AML-193 (cell line): ENCODE data around the gene SBF2.
"Not testable (repeated sequence)": the region's sequence is repeated elsewhere in the genome, so short reads cannot be mapped to it uniquely, and the experiment has no call there.

Experiments used
- DNase-seq, 2 experiments: peaks; one replicate each; lab custom pipeline; 2025; lab: John Stamatoyannopoulos, UW

Gene SBF2

DNA sequence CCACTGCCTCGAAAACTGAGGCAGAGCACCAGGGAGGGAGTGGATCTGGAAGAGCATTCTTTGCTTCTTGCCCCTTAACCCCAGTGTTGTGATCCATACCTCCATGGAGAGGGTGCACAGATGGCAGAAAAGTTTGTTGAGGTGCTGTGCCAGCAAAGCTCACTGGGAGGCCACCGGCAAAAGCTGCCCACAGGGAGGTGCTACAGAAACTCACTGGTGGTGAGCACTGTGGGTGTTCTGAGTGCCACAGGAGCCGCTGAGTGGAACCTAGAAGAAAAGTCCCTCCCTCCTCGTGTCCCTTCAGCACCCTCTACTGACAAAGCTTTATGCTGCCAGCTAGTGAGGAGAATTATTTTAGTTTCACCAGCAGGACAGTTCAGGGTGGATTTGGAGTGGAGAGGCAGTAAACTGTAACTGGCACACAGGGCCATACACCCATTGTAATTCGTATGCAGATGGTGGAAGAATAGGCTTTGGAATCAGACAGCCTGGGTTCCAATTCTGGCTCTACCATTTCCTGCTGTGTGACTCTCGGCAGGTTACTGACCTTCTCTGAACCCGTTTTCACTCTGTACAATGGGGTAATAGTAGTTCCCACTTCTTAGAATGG lies 545.6 kb downstream of the SBF2 start:
- DNase-seq, result peak; percentile 85 to 94

DNA sequence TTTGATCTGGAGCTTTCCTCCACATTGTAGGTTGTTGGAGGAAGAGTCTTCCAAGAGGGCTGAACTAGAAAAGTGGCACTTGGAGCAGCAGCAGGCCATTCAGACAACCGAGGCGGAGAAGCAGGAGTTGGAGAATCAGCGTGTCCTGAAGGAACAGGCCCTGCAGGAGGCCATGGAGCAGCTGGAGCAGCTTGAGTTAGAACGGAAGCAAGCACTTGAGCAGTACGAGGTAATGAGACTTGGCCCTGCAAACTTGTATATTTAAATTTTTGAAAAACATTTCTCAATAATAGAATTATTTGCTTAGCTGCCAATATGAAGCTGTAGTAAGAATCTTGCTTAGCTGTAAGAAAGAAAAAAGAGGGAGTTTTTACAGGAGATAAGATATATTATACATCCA lies 546.2 kb downstream of the SBF2 start:
- no peak for DNase-seq

DNA sequence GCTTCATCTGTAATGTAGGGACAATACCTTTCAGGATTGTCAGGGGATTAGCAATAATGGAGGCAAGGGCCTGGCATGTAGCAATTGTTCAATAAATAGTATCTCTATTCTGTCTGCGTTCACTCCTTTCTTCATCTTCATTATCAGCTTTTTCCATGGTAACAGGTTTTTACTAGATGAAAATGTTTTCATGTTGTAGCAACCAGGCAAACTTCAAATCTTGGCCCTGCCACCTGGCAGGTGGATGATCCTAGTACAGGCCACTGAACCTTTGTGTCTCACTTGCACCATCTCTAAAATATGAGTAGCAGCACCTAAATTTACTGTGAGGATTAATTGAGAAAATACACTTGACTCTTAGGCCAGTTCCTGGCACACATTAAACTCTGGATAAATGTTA lies 546.8 kb downstream of the SBF2 start:
- DNase-seq, result no peak

DNA sequence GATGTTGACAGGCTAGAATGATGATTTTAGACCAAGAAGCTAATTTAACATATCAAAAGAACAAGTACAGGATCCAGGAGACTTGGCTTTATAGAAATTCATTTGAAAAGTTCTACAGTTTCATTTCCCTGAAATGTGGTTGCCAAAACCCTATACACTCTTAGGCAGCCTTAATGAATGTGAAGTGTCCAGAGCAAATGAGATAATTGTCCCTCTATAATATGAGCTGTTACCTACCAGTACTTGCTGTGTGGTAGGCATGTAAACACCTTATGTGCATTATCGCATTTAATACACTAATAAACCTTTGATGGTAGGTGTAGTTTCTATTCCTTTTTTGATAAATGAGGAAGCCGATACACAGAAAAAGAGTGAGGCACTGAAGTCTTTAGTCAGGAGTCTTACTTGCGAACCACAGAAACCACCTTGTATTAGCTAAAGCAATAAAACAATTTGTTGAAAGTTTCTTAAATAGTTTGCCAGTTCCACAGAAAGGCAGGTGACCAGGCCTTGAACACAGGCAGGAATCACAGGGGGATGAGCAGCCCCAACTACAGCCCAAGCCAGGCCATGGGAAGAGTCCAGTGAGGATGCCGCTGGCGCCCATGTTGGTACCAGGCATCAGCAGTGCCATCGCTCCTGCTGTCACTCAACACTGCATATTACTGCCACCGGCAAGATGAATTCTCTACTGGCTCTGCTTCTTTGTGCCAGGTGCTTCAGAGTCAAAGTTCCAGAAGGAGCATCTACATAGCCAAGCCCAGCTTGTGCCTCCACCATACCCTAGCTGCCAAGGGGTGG lies 548.4 kb downstream of the SBF2 start:
- no peak for DNase-seq

DNA sequence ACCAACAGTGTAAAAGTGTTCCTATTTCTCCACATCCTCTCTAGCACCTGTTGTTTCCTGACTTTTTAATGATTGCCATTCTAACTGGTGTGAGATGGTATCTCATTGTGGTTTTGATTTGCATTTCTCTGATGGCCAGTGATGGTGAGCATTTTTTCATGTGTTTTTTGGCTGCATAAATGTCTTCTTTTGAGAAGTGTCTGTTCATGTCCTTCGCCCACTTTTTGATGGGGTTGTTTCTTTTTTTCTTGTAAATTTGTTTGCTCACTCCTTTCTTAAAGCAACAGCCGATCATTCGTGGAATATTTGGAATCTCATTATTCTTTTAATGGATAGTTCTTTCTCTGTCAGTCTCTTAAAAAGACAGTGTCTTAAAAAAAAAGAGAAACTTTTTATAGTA lies 550.5 kb downstream of the SBF2 start:
- DNase-seq, result not testable (repeated sequence)

DNA sequence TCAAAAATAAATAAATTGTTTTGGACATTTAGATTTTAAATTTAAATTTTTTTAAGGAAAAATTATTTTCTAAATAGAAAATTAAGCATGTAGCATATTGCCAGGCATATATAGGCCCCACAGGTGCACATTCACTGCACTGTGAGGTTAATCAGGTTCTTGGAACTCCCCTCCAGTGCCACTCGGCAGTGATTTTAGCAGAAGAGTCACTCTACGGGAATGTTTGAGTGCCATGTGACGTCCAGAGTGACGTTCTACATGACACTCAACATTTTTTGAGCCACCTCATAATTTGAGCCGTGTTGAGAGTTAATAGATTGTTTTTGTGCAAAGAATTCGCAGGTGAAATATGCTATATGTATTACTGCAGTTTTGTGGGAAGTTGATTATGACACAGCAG lies 552.8 kb downstream of the SBF2 start:
- DNase-seq, result no peak

DNA sequence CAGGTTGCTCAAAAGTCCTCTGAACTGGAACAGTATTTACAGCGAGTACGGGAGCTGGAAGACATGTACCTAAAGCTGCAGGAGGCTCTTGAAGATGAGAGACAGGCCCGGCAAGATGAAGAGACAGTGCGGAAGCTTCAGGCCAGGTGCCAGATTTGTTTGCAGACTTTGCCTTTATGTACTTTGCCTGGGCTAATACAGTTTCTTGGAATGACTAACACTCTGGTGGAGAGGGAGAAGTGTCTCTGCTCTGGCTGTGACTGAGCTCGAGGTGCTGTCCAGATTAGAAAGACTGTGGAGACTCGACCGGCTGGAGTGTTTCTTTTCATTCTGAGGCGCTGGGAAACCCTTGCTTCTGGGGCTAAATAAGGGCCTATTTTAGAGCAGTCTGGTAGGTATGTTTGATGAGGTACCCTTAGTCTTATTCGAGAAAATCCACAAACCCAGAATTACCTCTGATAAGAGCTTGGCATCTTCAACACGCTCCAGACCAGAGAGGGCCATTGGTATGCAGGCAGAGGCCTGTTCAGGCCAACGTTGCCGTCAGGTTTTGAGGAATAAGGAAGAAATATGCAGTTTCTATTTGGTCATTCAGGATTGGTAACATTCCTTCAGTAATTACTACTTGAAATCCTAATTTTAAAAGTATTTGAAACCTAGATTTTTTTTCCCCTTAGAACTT lies 553.7 kb downstream of the SBF2 start:
- DNase-seq, result no peak

DNA sequence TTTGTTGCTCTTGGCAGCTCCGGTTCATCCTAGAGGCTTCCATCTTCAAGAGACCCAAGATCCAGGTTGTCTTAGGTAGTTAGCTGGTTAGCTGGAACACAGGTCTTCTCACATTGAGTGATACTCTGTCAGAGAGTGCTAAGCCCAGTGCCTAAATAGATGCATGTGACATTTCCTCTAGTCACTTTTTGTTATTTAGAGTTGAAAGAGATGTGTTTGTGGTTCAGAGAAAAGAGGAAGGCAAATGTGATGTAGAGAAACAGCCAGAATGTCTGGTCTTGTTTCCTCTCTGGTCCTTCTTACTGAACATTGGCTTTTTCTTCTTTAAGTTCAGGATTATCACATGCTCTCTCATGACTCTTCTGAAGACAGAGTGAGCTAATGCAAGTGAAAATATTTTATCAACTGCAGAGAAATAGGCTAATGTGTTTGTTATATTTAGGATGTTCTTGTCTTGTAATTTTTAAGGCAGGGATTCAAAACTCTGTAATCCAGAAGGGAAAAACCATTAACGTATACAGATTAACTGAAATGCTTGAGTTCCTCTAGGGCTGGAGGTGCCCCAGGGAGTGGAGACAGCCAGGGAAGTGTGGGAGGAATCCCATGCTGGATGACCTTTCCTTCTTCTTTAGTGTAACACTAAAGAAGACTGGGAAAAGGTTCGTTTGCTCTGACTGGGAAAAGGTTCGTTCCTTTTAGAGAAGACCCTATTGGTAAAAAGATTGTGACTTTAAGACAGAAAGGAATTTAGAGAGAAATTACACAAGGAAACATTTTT lies 554.7 kb downstream of the SBF2 start:
- no peak for DNase-seq

- no peak for DNase-seq
Measured at GRCh38 chr11:9738707-9739106, 555.3 kb downstream of the SBF2 start.

DNA sequence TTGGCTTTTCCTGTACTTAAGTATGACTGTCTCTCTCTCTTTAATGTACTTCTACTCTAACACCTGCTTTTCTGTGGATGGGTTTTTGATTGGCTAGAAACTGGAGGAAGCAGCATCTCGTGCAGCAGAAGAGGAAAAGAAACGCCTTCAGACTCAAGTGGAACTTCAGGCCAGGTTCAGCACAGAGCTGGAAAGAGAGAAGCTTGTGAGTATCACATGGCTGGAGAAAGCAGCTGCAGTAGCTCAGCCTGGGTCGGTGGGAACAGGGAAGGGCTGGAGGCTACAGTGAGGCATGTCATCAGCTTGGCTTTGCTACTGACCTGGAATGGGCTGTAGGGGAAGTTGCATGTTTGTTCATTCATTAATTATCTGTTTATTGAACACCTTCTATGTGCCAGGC lies 555.9 kb downstream of the SBF2 start:
- no peak for DNase-seq

DNA sequence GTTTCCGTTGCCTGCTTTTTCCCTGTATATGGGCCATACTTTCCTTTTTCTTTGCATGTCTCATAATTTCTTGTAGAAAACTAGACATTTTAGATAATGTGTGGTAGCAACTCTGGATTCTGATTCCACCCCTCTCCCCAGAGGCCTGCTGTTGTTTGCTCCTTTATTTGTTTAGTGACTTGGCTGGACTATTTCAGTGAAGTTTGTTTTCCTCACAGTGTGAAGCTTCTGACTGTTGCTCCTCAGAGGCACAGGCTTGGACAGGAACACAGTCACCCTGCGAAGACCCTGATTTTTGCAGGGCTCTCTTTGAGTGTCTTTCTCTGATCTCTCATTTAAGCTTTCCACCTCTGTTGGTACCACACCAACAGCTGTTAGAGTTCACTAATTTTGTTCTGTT lies 557.7 kb downstream of the SBF2 start:
- DNase-seq, result no peak

DNA sequence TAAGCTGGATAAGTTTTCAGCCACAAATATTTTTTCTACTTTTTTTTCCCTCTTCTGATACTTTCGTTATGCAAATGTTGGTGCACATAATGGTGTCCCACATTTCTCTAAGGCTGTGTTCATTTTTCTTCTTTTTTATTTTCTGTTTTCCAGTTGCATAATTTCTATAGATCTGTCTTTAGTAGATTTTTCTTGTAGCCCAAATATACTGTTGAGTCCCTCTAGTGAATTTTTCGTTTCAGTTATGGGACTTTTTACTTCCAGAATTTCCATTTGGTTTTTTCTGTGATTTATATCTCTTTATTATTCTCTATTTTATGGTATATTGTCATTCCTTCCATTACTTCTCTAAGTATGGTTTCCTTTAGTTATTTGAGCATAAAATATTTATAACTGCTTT lies 558.1 kb downstream of the SBF2 start:
- DNase-seq, result no peak

GRCh38 chr11:9735236-9735635 lies 558.8 kb downstream of the SBF2 start:
- DNase-seq, result no peak

DNA sequence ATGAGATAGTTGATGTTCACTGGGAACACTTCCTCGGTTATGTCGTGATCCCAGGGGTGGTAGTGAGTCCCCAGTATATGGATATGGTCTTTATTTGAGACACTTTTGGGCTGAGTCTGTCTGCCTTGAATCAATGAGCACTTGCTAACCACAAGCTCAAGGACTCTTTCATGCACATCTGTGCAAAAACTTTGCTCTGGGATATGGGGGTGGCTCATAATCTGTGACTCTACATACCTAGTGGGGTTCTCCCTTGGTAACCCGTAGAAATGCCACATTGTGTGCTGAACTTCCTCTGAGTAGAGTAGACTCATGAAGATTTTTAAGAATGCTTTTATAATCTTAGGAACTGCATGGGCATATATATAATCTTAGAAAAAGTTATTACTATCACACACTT lies 560.8 kb downstream of the SBF2 start:
- no peak for DNase-seq

- DNase-seq, result no peak
Measured at GRCh38 chr11:9732453-9732852, 561.6 kb downstream of the SBF2 start.

DNA sequence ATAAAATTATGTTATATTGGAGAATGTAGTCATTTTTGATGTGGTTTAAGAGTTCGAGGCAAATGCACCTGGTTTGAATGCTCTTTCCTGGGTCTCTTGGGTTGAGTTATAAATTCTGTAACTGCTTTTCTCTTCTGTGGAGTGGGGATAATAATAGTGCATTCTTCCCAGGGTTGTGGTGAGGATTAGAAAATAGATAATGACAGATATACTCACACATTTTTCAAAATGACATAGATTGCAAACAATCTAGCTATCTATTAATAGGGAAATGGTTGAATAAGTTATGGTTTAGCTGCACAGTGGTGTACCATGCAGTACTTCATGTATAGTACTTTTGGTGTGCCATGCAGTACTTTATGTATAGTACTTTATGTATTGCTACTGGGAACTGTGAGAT lies 562.8 kb downstream of the SBF2 start:
- DNase-seq, result no peak
